ENCODE measurements around the gene MAP3K7CL.

Gene MAP3K7CL

DNA sequence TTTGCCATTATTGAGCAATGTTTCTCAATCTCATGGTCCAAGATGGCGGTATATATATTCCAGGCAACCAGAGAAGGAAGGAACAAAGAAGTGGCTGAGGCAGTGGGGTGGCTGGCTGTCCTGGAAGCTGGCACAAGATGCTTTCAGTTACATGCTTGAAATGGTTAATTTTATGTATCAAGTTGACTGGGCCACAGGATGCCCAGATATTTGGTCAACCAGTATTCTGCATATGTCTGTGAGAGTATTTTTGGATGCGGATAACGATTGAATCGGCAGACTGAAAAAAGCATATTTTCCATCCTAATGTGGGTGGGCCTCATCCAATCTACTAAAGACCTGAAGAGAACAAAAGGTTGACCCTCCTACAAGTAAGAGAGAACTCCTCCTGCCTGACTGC lies 55.2 kb downstream of the MAP3K7CL start:
- TF ChIP-seq, protein P1, sequence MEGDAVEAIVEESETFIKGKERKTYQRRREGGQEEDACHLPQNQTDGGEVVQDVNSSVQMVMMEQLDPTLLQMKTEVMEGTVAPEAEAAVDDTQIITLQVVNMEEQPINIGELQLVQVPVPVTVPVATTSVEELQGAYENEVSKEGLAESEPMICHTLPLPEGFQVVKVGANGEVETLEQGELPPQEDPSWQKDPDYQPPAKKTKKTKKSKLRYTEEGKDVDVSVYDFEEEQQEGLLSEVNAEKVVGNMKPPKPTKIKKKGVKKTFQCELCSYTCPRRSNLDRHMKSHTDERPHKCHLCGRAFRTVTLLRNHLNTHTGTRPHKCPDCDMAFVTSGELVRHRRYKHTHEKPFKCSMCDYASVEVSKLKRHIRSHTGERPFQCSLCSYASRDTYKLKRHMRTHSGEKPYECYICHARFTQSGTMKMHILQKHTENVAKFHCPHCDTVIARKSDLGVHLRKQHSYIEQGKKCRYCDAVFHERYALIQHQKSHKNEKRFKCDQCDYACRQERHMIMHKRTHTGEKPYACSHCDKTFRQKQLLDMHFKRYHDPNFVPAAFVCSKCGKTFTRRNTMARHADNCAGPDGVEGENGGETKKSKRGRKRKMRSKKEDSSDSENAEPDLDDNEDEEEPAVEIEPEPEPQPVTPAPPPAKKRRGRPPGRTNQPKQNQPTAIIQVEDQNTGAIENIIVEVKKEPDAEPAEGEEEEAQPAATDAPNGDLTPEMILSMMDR (IDR thresholded peaks at IDR 0.05; ENCODE audit: low read depth, low read length, missing control alignments): no peak
- no peaks in the 10 kb centered on the region for H3K27me3 ChIP-seq (replicated peaks)

DNA sequence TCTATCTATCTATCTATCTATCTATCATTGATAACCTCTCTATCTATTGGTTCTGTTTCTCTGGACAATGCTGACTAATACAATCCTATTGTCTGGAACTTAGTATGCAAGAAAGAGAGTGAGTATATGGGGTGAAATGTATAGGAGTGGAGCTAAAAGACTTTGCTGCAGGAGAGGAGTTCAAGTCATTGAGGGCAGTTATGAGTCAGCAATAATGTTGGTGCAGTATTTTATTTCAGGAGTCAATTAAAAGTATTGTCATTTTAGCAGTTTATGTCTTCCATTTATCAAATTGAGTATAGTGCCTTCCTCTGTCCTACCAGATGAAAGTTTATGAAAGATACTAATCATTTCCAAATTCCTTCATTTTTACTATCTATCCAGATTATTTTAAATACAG lies 55.8 kb downstream of the MAP3K7CL start:
- TF ChIP-seq, protein P1 (IDR thresholded peaks at IDR 0.05; ENCODE audit: low read depth, low read length, missing control alignments): no peak
- Histone ChIP-seq H3K36me3 (replicated peaks) (no peaks in the 10 kb centered on the region), H3K27me3 (replicated peaks) (no peaks in the 10 kb centered on the region), H3K27ac (peak overlapping the region; percentile 5), H3K4me3 (ENCODE audit: low read depth, low read length) (no peak overlapping the region)
- in situ Hi-C loops (cut with HindIII; ENCODE audit: low pct_ligation_motif_present, low sequenced_read_pairs): no loop called here
- no peak for DNase-seq

More for the DNA sequence above, 55.2 kb downstream of the MAP3K7CL start:
- DNase-seq: no peak
- Histone ChIP-seq H3K4me3 (ENCODE audit: low read depth, low read length) (no peak overlapping the region), H3K36me3 (replicated peaks) (no peaks in the 10 kb centered on the region), H3K27ac (no peak overlapping the region)
- in situ Hi-C loops (cut with HindIII; ENCODE audit: low pct_ligation_motif_present, low sequenced_read_pairs): no loop called here

DNA sequence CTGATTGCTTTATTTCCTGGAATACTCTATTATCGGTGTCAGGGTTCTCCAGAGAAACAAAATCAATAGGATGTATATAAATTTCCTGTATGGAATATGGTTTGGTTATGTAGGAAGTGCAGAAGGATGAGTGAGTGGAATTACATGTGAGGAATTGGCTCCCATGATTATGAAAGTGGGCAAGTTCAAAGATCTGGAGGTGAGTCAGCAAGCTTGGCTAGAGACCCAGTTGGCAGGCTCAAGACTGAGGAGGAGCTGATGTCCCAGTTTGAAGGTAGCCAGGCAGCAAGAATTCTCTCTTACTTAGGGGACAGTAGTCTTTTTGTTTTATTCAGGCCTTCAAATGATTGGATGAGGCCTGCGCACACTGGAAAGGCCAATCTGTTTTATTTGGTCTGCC lies 57.5 kb downstream of the MAP3K7CL start:
- H3K36me3 ChIP-seq (replicated peaks): no peaks in the 10 kb centered on the region
- peak overlapping the region; percentile 51 for H3K27ac ChIP-seq
- no peak overlapping the region for H3K4me3 ChIP-seq (ENCODE audit: low read depth, low read length)
- TF ChIP-seq, protein P1 (IDR thresholded peaks at IDR 0.05; ENCODE audit: low read depth, low read length, missing control alignments): no peak
- in situ Hi-C loops (cut with HindIII; ENCODE audit: low pct_ligation_motif_present, low sequenced_read_pairs): no loop called here
- peak; percentile 87 for DNase-seq
- H3K27me3 ChIP-seq (replicated peaks): no peaks in the 10 kb centered on the region

DNA sequence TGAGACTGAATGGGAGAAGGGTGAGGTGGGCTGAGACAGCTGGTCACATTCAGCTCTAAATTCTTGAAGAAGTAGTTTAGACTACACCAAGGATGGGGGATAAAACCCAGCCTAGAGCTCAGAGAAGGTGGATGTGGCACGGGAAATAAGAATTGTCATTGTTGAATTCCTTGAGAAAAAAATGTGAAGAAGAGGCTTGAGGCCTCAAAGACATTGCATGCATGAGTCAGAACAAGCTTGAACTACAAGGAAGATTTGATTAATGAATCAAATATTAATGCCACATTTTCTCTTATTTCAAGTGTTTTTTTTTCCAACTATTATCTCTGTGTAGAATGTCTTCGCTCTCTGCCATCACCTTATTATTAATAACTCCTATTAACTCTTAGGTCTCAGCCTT lies 58.9 kb downstream of the MAP3K7CL start:
- no peak for DNase-seq
- H3K36me3 ChIP-seq (replicated peaks): no peaks in the 10 kb centered on the region
- H3K27me3 ChIP-seq (replicated peaks): no peaks in the 10 kb centered on the region
- H3K27ac ChIP-seq: peak overlapping the region; percentile 49
- in situ Hi-C loops (cut with HindIII; ENCODE audit: low pct_ligation_motif_present, low sequenced_read_pairs): no loop called here
- TF ChIP-seq, protein P1 (IDR thresholded peaks at IDR 0.05; ENCODE audit: low read depth, low read length, missing control alignments): no peak
- H3K4me3 ChIP-seq (ENCODE audit: low read depth, low read length): no peak overlapping the region

DNA sequence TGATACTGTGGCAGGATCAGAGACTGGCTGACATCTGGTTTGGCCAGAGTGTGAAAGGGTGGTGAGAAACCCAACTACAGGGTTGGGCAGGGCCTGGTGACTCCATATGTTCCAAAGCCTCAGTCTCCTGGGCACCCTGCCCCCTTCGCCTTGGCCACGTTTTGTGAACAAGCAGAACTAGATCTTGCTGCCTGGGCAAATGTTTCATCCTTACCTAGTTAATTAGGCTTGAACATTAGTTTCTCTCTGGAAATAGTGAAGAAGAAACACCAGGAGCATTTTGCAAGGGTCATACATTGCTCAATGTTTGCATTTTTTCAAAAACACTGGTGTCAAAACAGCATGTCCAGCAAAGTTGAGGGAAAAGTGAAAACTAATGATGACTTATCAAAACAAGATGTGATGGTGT lies 60.5 kb downstream of the MAP3K7CL start:
- DNase-seq: no peak
- H3K27ac ChIP-seq: peak overlapping the region; percentile 76

DNA sequence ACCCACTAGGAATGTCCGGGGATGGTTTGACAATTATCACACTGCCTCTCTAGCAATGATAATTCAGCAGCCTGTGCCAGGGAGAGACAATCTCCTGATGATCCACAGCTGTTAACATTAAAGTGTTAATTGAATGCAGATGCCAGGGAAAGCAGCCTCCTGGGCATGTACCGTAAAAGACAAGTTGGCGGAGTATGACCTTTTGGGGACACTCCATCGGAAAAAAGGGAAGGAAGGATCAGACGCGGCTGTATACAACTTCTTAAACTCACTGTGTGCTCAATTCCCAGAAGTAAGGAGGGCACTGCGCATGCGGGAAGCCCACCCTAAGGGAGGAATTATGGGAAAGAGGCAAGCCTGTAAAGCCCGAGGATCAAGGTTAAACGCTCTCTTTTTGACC lies 62.6 kb downstream of the MAP3K7CL start:
- no peak overlapping the region for H3K4me3 ChIP-seq (ENCODE audit: low read depth, low read length)
- in situ Hi-C loops (cut with HindIII; ENCODE audit: low pct_ligation_motif_present, low sequenced_read_pairs): no loop called here
- TF ChIP-seq, protein P1 (IDR thresholded peaks at IDR 0.05; ENCODE audit: low read depth, low read length, missing control alignments): no peak
- no peak for DNase-seq
- peak overlapping the region; percentile 94 for H3K27ac ChIP-seq
- no peaks in the 10 kb centered on the region for H3K36me3 ChIP-seq (replicated peaks)
- H3K27me3 ChIP-seq (replicated peaks): no peaks in the 10 kb centered on the region

More for the DNA sequence above, 60.5 kb downstream of the MAP3K7CL start:
- Histone ChIP-seq H3K27me3 (replicated peaks) (no peaks in the 10 kb centered on the region), H3K36me3 (replicated peaks) (no peaks in the 10 kb centered on the region), H3K4me3 (ENCODE audit: low read depth, low read length) (no peak overlapping the region)
- TF ChIP-seq, protein P1 (IDR thresholded peaks at IDR 0.05; ENCODE audit: low read depth, low read length, missing control alignments): no peak
- in situ Hi-C loops (cut with HindIII; ENCODE audit: low pct_ligation_motif_present, low sequenced_read_pairs): no loop called here

All from brain microvascular endothelial cell (primary cell).